ENCODE data around the gene ZNF827.

ZNF827 gene

GRCh38 chr4:145709336-145709735 is 229.3 kb downstream of the ZNF827 start:
- no peak overlapping the region for H3K4me3 ChIP-seq (ENCODE audit: low read depth, low read length)
- in situ Hi-C loops (cut with HindIII; ENCODE audit: low sequenced_read_pairs): no loop called here
- DNase-seq (ENCODE audit: low read depth, low spot score): no peak
- TF ChIP-seq, protein P1, sequence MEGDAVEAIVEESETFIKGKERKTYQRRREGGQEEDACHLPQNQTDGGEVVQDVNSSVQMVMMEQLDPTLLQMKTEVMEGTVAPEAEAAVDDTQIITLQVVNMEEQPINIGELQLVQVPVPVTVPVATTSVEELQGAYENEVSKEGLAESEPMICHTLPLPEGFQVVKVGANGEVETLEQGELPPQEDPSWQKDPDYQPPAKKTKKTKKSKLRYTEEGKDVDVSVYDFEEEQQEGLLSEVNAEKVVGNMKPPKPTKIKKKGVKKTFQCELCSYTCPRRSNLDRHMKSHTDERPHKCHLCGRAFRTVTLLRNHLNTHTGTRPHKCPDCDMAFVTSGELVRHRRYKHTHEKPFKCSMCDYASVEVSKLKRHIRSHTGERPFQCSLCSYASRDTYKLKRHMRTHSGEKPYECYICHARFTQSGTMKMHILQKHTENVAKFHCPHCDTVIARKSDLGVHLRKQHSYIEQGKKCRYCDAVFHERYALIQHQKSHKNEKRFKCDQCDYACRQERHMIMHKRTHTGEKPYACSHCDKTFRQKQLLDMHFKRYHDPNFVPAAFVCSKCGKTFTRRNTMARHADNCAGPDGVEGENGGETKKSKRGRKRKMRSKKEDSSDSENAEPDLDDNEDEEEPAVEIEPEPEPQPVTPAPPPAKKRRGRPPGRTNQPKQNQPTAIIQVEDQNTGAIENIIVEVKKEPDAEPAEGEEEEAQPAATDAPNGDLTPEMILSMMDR (IDR thresholded peaks at IDR 0.05; ENCODE audit: low read depth, low read length): no peak
